SHP77 (cell line): ENCODE results near the gene GZMH.
"Not testable (repeated sequence)": the region's sequence is repeated elsewhere in the genome, so short reads cannot be mapped to it uniquely, and the experiment has no call there.

Experiments
- DNase-seq, 2 experiments: peaks; one replicate each; lab custom pipeline; 2025; lab: John Stamatoyannopoulos, UW

GZMH gene

DNA sequence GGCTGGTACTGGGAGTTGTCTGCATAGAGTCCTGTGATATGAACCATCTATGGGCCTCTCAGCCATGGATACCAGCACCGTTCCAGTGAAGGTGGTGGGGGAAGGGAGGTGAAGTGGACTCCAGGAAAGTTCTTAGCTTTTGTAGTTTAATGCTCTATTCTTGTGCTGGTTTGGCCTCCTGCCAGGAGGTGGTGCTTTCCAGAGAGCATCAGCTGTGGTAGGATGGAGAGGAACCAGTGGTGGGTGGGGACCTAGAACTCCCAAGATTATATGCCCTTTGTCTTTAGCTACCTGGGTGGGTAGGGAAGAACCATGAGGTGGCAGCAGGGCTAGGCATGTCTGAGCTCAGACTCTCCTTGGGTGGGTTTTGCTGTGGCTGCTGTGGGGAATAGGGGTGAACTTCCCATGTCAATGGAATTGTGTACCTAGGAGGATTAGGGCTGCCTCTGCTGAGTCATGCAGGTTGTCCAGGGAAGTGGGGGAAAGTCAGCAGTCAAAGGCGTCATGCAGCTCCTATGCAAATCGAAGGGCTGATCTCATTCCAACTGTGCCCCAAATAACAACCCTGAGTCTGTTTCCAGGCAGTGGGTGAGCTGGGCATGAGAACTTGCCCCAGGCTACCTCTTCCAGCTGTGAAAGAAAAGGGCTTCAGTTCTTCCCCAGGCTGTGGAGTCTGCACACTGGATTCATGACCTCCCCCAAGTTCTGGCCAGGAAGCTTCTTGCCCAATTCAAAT is 14.2 kb downstream of the GZMH start:
- no peak for DNase-seq

DNA sequence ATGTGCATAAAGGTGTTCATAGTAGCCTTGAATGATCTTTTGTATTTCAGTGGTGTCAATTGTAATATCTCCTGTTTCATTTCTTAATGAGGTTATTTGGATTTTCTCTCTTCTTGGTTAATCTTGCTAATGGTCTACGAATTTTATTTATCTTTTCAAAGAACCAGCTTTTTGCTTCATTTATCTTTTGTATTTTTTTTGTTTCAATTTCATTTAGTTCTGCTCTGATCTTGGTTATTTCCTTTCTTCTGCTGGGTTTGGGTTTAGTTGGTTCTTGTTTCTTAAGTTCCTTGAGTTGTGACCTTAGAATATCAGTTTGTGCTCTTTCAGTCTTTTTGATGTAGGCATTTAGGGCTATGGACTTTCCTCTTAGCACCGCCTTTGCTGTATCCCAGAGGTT is 18.5 kb downstream of the GZMH start:
- not testable (repeated sequence) for DNase-seq

DNA sequence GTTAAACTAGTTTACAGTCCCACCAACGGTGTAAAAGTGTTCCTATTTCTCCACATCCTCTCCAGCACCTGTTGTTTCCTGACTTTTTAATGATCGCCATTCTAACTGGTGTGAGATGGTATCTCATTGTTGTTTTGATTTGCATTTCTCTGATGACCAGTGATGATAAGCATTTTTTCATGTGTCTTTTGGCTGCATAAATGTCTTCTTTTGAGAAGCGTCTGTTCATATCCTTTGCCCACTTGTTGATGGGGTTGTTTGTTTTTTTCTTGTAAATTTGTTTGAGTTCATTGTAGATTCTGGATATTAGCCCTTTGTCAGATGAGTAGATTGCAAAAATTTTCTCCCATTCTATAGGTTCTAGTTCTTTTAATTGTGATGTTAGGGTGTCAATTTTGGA is 25.1 kb downstream of the GZMH start:
- not testable (repeated sequence) for DNase-seq

DNA sequence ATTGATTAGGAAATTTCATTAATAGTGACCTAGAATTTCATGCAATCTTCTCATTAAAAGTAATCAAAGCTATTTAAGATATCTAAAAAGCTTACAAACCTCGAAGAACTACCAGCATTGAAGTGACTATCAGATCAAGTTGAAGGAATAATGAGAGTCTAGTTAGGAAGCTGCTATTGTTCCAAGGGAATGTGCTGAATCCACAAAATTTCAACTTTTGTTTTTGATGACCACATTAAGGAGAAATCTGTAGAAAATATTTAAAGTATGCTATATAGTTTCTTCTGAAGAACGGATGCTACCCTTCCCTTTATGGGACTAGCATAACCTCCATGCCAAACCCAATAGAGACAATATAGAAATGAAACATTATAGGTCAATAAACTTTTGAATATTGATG is 30.9 kb downstream of the GZMH start:
- DNase-seq = no peak

DNA sequence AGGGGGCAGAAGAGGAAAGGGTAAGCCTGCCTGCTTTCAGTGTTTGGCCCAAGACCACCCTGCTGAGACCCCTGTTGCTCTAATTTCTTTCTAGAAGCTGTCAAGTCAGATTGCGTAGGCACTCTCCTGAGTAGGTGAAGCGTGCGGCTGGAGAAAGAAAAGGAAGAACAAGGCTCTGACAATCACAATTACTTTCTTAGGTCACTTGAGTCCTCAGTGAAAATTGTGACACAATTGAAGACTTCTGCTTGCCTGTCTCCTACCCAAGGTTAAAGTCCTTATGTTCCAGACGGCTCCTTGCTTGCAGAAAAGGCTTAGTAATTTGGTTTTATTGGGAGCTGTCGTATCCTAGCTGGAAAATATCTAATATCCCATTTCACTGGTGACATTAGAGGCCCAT is 32.7 kb downstream of the GZMH start:
- DNase-seq = no peak

DNA sequence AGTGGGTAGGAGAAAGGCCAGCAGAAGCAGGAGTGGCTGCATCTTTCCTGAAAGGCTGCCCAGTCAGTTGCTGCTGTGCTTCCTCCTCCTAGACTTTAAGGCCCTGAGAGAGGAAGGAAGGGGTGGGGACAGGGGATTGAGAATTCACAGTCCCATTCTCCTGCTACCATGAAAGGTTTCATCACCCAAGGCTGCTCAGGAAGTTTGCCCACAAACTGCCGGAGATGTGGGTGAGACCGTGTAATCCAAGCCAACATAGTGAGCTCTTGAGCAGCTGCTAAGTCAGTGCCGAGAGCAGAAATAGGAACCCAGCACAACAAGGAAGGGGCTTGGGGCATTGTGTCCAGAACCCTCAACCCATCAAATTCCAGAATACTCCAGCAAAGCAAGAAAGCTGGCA is 33.3 kb downstream of the GZMH start, which contains the start of gene CTSG:
TSS of gene CTSG (minus strand) at position 69 of the 400 bp plus-strand sequence. CDS start at position 42, 27 bp downstream.
- DNase-seq = no peak

DNA sequence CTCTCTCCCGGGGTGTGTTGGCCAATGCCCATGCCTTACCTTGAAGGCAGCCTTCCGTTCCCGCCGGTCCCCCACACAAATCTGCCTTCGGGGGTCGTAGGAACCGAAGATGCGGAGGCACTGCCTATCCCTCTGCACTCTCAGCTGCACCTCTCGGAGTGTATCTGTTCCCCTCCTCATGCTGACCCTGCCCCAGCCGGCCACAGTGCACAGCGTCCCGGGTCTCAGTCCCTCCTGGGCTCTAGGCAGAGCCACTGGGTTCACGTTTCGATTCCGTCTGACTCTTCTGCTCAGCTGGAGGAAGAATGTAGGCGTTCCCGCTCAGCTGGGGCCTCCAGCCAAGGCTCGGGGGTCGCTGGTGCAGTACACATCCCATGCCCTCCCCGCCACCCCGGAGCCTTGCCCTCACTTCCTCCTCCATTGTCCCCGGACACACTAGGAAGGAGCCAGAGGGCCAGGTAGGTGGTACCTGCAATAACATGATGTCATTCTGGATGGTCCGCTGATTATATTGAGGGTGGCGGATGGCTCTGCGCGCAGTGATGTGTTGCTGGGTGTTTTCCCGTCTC is 35.2 kb downstream of the GZMH start:
- DNase-seq = no peak

DNA sequence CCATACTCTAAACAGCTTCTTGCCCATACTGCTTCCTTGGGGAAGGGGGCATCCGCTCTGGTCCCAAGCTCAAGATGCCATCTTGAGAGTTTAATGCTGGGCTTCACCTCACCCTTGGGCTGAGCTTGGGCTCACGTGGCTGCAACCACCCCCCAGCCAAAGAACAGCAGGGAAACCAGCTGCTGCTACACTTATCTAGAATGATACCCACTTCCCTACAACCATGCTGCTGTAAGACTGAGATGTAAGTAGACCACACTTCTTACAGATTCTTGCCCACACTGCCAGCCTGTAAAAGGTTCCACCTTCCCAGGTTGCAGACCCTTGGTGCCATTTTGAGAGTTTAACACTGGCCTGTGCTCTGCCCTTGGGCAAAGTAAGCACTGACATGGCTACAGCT is 43.2 kb downstream of the GZMH start:
- no peak for DNase-seq

DNA sequence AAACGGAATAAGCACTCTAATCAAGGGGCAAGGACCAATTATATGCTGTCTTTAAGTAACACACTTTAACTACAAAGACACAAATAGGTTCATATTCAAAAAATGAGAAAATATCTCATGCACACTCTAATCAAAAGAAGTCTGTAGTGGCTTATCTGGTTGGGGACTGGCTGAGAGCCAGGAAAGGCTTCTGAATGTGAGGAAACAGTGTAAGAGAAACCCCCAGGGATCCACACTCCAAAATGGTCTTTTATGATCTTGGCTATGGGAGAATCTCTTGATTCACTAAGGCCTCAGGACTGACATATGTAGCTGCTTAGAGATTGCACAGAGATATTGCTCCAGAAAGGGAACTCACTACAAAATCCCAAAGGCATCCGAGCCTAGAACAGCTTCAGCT is 43.7 kb downstream of the GZMH start:
- no peak for DNase-seq

DNA sequence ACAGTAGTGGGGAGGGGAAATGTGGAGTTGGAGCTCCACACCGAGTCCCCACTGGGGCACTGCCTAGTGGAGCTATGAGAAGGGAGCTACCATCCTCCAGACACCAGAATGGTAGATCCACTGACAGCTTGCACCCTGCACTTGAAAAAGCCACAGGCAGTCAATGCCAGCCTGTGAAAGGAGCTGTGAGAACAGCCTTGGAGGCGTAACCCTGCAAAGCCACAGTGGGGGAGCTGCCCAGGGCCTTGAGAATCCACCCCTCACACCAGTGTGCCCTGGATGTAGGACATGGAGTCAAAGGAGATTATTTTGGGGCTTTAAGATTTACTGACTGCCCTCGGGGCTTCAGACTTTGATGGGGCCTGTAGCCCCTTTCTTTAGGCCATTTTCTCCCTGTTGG is 46.0 kb downstream of the GZMH start:
- DNase-seq = no peak

DNA sequence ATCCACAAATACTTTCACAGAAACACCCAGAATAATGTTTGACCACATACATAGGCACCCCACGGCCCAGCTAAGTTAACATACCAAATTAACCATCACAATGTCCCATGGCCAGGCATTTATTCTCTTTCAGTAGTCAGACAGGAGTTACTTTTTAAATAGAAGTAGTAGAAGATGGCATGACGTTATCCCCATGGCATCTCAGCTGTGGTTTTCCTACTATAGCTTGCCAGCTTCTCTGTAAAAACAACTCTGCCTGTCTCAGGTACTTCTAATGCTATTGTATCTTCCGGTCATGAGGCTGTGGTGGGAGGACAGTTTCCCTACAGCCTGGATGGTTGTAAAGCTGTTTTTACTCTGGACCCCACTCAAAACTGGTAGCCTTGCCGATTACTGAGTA is 52.7 kb downstream of the GZMH start:
- no peak for DNase-seq
